PC-3 (cell line): ENCODE data around the gene SLC41A2. TPM values are rescaled to one million over a fixed set of nuclear protein-coding genes. Genes with fewer than 3 reads are reported as not detected.
"Not testable (repeated sequence)": the region's sequence is repeated elsewhere in the genome, so short reads cannot be mapped to it uniquely, and the experiment has no call there.

ENCODE experiments used
- ATAC-seq: fragments of 200-7000 bp; cut with Tn5 transposase; 2 replicates; pipeline ENCODE4 v1.9.1; 2020; ENCODE audit warnings: mild to moderate bottlenecking, moderate library complexity
- BruUV-seq: library from RNA; stranded (reverse); fragments of 400-500 nt; replicated peaks from 2 replicates; lab custom pipeline; 2021; lab: Mats Ljungman, UMichigan
- CTCF ChIA-PET: fragments of 300-600 bp; sonication (Branson Sonifier 250); formaldehyde crosslinking; loops from one replicate; lab custom pipeline; 2022; ENCODE audit warnings: antibody characterized with exemption; lab: Charles Lee
- POLR2A ChIA-PET: fragments of 300-600 bp; sonication (Branson Sonifier 250); formaldehyde crosslinking; loops from one replicate; lab custom pipeline; 2022; ENCODE audit warnings: antibody characterized with exemption; ENCODE audit not compliant: unreplicated experiment; lab: Charles Lee
- DNase-seq: peaks from one replicate; pipeline ENCODE4 v3.0.0-alpha.2; 2015
- H2AFZ ChIP-seq: fragments of 300-600 bp; sonication (generic); 2 replicates; pipeline ENCODE4 v1.6.0; 2016; ENCODE audit warnings: antibody characterized with exemption, low read length
- H3F3A ChIP-seq: fragments of 300-600 bp; sonication (generic); one replicate; pipeline ENCODE4 v1.6.0; 2017; ENCODE audit warnings: antibody characterized with exemption, low read length, control low read depth, mild to moderate bottlenecking; ENCODE audit not compliant: unreplicated experiment
- H3K27ac ChIP-seq: fragments of 300-600 bp; sonication (generic); 2 replicates; pipeline ENCODE4 v1.5.1; 2016; ENCODE audit warnings: mild to moderate bottlenecking, low read length
- H3K27me3 ChIP-seq: fragments of 300-600 bp; sonication (generic); 2 replicates; pipeline ENCODE4 v1.6.1; 2016; ENCODE audit warnings: low read length, mixed read lengths
- H3K36me3 ChIP-seq: fragments of 300-600 bp; sonication (generic); 2 replicates; pipeline ENCODE4 v1.6.1; 2016; ENCODE audit warnings: low read depth, mixed run types, low read length, mixed read lengths
- H3K4me1 ChIP-seq: fragments of 300-600 bp; sonication (generic); 2 replicates; pipeline ENCODE4 v1.5.1; 2016; ENCODE audit warnings: low read length; ENCODE audit not compliant: insufficient read depth
- H3K4me2 ChIP-seq: fragments of 300-600 bp; sonication (generic); 2 replicates; pipeline ENCODE4 v1.6.0; 2016; ENCODE audit warnings: low read length
- H3K4me3 ChIP-seq: fragments of 300-600 bp; sonication (generic); 2 replicates; pipeline ENCODE4 v1.5.1; 2016; ENCODE audit warnings: mild to moderate bottlenecking, low read length, mixed read lengths
- H3K79me2 ChIP-seq: fragments of 300-600 bp; sonication (generic); 2 replicates; pipeline ENCODE4 v1.6.1; 2017; ENCODE audit warnings: low read length, mixed read lengths
- H3K9ac ChIP-seq: fragments of 300-600 bp; sonication (generic); 2 replicates; pipeline ENCODE4 v1.6.0; 2016; ENCODE audit warnings: mild to moderate bottlenecking, low read length
- H3K9me2 ChIP-seq: fragments of 300-600 bp; sonication (generic); replicated peaks from 2 replicates; pipeline ENCODE4 v1.6.1; 2016; ENCODE audit warnings: mixed run types, low read length, mixed read lengths
- H3K9me3 ChIP-seq: fragments of 300-600 bp; sonication (generic); 2 replicates; pipeline ENCODE4 v1.6.1; 2016; ENCODE audit warnings: low read length, mixed read lengths
- H4K20me1 ChIP-seq: fragments of 300-600 bp; sonication (generic); 2 replicates; pipeline ENCODE4 v1.6.1; 2016; ENCODE audit warnings: low read length, mixed read lengths
- EZH2 ChIP-seq: fragments of 300-600 bp; sonication (generic); IDR thresholded peaks from one replicate; pipeline ENCODE4 v1.6.1; 2017; ENCODE audit warnings: antibody characterized with exemption, mild to moderate bottlenecking, low read length; ENCODE audit not compliant: unreplicated experiment
- EZH2phosphoT487 ChIP-seq: fragments of 300-600 bp; sonication (generic); IDR thresholded peaks from 2 replicates; pipeline ENCODE4 v1.6.1; 2018; ENCODE audit warnings: mild to moderate bottlenecking, antibody characterized with exemption, low read length, borderline replicate concordance
- intact Hi-C: fragments of 100-400 bp; cut with micrococcal nuclease; formaldehyde crosslinking; loops from 2 replicates; pipeline ENCODE4 v1.9.0; 2023
- total RNA-seq: library from RNA; depleted of rRNA; stranded (reverse); fragments of >200 nt; gene quantifications from 2 replicates; pipeline ENCODE4 v1.2.3, GENCODE V29; 2014
- TF ChIP-seq, protein P1 (sequence below): fragments of 300-600 bp; sonication (generic); conservative IDR thresholded peaks from 2 replicates; pipeline ENCODE4 v1.5.1; 2017; ENCODE audit warnings: antibody characterized with exemption, low read depth, mild to moderate bottlenecking, low read length

Gene SLC41A2
- total RNA-seq, 1 experiment from 2014 or later: 16.3 TPM

- H3K36me3 ChIP-seq: no peaks in the 10 kb centered on the region
- H3K4me3 ChIP-seq: no peak overlapping the region
- ChIA-PET POLR2A (no interaction called here), CTCF (no interaction called here)
- no peaks in the 10 kb centered on the region for H4K20me1 ChIP-seq
- H3F3A ChIP-seq: no peaks in the 10 kb centered on the region
- no TSS peak for BruUV-seq
- H3K79me2 ChIP-seq: 0 out of 2 replicates have a peak, but pooled peaks cover 3% of the 10 kb centered on the region
- H3K9me3 ChIP-seq: no peaks in the 10 kb centered on the region
- peak overlapping the region; percentile 54 for H3K4me2 ChIP-seq
- H3K27me3 ChIP-seq: no peaks in the 10 kb centered on the region
- intact Hi-C loops: loop anchor here (1.0 to 5.0 kb wide), 2 partner anchors 55 to 578 kb away; no protein-coding TSS in a partner anchor
- ATAC-seq (peak; percentile 95), DNase-seq (peak; percentile 80)
- H3K27ac ChIP-seq: no peak overlapping the region
- no peaks in the 10 kb centered on the region for H3K9me2 ChIP-seq
- no peak overlapping the region for H2AFZ ChIP-seq
- no peak overlapping the region for H3K9ac ChIP-seq
- TF ChIP-seq EZH2phosphoT487: no peak
- H3K4me1 ChIP-seq: peaks cover 33% of the 10 kb centered on the region
These were observed 6.2 kb downstream of the SLC41A2 start for GRCh38 chr12:104951759-104952509.

GRCh38 chr12:104948716-104949115, 9.4 kb downstream of the SLC41A2 start:
- H3K4me2 ChIP-seq, H2AFZ ChIP-seq, BruUV-seq, H3K9ac ChIP-seq, H3K9me3 ChIP-seq, H4K20me1 ChIP-seq, H3K9me2 ChIP-seq, H3F3A ChIP-seq, CTCF ChIA-PET, DNase-seq, H3K27me3 ChIP-seq, ATAC-seq, H3K4me3 ChIP-seq, intact Hi-C loops, H3K36me3 ChIP-seq, H3K79me2 ChIP-seq, H3K27ac ChIP-seq: not testable (repeated sequence)
- POLR2A ChIA-PET: interaction anchor here (0.6 kb wide), 1 partner anchor 1408 kb away, joined by 3 read pairs; no protein-coding TSS in a partner anchor
- peaks cover 27% of the 10 kb centered on the region for H3K4me1 ChIP-seq

GRCh38 chr12:104944252-104944651, 13.8 kb downstream of the SLC41A2 start:
- H3K79me2 ChIP-seq: no peaks in the 10 kb centered on the region
- DNase-seq (no peak), ATAC-seq (no peak)
- H2AFZ ChIP-seq: no peak overlapping the region
- no peaks in the 10 kb centered on the region for H4K20me1 ChIP-seq
- ChIA-PET CTCF (no interaction called here), POLR2A (no interaction called here)
- no peaks in the 10 kb centered on the region for H3F3A ChIP-seq
- TF ChIP-seq EZH2 (no peak), EZH2phosphoT487 (no peak)
- TF ChIP-seq, protein P1, sequence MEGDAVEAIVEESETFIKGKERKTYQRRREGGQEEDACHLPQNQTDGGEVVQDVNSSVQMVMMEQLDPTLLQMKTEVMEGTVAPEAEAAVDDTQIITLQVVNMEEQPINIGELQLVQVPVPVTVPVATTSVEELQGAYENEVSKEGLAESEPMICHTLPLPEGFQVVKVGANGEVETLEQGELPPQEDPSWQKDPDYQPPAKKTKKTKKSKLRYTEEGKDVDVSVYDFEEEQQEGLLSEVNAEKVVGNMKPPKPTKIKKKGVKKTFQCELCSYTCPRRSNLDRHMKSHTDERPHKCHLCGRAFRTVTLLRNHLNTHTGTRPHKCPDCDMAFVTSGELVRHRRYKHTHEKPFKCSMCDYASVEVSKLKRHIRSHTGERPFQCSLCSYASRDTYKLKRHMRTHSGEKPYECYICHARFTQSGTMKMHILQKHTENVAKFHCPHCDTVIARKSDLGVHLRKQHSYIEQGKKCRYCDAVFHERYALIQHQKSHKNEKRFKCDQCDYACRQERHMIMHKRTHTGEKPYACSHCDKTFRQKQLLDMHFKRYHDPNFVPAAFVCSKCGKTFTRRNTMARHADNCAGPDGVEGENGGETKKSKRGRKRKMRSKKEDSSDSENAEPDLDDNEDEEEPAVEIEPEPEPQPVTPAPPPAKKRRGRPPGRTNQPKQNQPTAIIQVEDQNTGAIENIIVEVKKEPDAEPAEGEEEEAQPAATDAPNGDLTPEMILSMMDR: no peak
- intact Hi-C loops: no loop called here
- no peak overlapping the region for H3K27ac ChIP-seq
- H3K4me1 ChIP-seq: peaks cover 4% of the 10 kb centered on the region; the same call in 1 of the 2 replicates
- no peaks in the 10 kb centered on the region for H3K36me3 ChIP-seq
- no peak overlapping the region for H3K4me2 ChIP-seq
- no peak overlapping the region for H3K9ac ChIP-seq
- no peaks in the 10 kb centered on the region for H3K9me2 ChIP-seq
- no peaks in the 10 kb centered on the region for H3K27me3 ChIP-seq
- H3K4me3 ChIP-seq: no peak overlapping the region
- BruUV-seq: no TSS peak
- no peaks in the 10 kb centered on the region for H3K9me3 ChIP-seq

DNA sequence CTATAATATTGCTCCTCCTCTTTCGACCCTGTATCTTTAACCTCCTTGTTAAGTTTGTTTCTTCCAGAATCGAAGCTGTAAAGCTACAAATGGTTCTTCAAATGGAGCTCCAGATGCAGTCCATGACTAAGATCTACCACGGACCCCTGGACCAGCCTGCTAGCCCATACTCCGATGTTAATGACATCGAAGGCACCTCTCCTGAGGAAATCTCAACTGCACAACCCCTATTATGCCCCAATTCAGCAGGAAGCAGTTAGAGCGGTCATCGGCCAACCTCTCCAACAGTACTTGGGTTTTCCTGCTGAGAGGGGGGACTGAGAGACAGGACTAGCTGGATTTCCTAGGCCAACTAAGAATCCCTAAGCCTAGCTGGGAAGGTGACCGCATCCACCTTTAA, 14.7 kb downstream of the SLC41A2 start:
- H3K4me3 ChIP-seq, H3K9me3 ChIP-seq, H3K4me1 ChIP-seq, DNase-seq, H2AFZ ChIP-seq, H4K20me1 ChIP-seq, H3K9ac ChIP-seq, BruUV-seq, H3K79me2 ChIP-seq, H3K9me2 ChIP-seq, H3K4me2 ChIP-seq, ATAC-seq, CTCF ChIA-PET, H3F3A ChIP-seq, POLR2A ChIA-PET, H3K36me3 ChIP-seq, H3K27me3 ChIP-seq, H3K27ac ChIP-seq, intact Hi-C loops: not testable (repeated sequence)
